Stomach (tissue), 9 donors: ENCODE measurements around the gene ATXN7L2. TPM values are rescaled to one million over a fixed set of nuclear protein-coding genes. Genes with fewer than 3 reads are reported as not detected.

ENCODE experiments used
- DNase-seq, 2 donors: peaks; one replicate each; pipeline versions ENCODE4 v3.0.0 to v3.0.0-alpha.2; 2013 to 2019
- H3K27ac ChIP-seq, 5 donors: fragments of 200-600 bp in 4 of 5; sonication (generic) in 4 of 5; one replicate each; pipeline ENCODE4 v1.5.1; 2013 to 2019; ENCODE audit warnings: mild to moderate bottlenecking in 1 of 5, moderate library complexity in 1 of 5
- H3K27me3 ChIP-seq, 3 donors: fragments of 200-600 bp; sonication (generic); one replicate each; pipeline ENCODE4 v1.5.1; 2017 to 2019; ENCODE audit warnings: mixed run types in 1 of 3
- H3K36me3 ChIP-seq, 4 donors: fragments of 200-600 bp; sonication (generic); 1 replicate in 3 of 4; 2 replicates in 1 of 4; pipeline ENCODE4 v1.5.1; 2016 to 2019
- H3K4me1 ChIP-seq, 4 donors: fragments of 200-600 bp; sonication (generic); one replicate each; pipeline ENCODE4 v1.5.1; 2016 to 2019
- H3K4me3 ChIP-seq, 4 donors: fragments of 200-600 bp; sonication (generic) in 3 of 4; one replicate each; pipeline ENCODE4 v1.5.1; 2016 to 2019; ENCODE audit warnings: mild to moderate bottlenecking in 1 of 4
- H3K9me3 ChIP-seq, 4 donors: fragments of 200-600 bp; sonication (generic); one replicate each; pipeline ENCODE4 v1.5.1; 2016 to 2019
- EP300 ChIP-seq: sonication (generic); formaldehyde crosslinking; IDR thresholded peaks from one replicate; pipeline ENCODE4 v1.6.1; 2017; ENCODE audit warnings: antibody characterized with exemption
- POLR2A ChIP-seq, 4 donors: fragments of 450-650 bp; IDR thresholded peaks; one replicate each; pipeline ENCODE4 v1.6.1; 2016; ENCODE audit warnings: antibody characterized with exemption in 4 of 4, control low read depth in 2 of 4, mild to moderate bottlenecking in 1 of 4, moderate library complexity in 1 of 4
- POLR2AphosphoS5 ChIP-seq, 3 donors: sonication (generic); formaldehyde crosslinking; IDR thresholded peaks; one replicate each; pipeline ENCODE4 v1.6.1; 2016; ENCODE audit warnings: antibody characterized with exemption in 3 of 3
- WGBS, 5 donors: extraction: QIAGEN DNeasy Blood & Tissue Kit in 3 of 5; methylation state at CpG; one replicate each; pipeline versions ENCODE4 v1.1.5 to v1.1.7; 2013 to 2018; 5-methylcytosine and 5-hydroxymethylcytosine counted together
- intact Hi-C: fragments of 100-400 bp; cut with DNase I; formaldehyde crosslinking; loops from one replicate; pipeline ENCODE4 v1.15.1; 2023; ENCODE audit warnings: low total_unique reads
- polyA plus RNA-seq, 3 donors: library from polyadenylated mRNA; stranded (reverse); fragments of 200-250 nt; gene quantifications; one replicate each; pipeline ENCODE4 v1.2.3, GENCODE V29; 2013
- total RNA-seq, 5 donors: library from RNA; depleted of rRNA; stranded (reverse); fragments of >200 nt; gene quantifications; one replicate each; pipeline versions ENCODE4 v1.1.0 to v1.2.3, GENCODE V29; 2014 to 2016
- TF ChIP-seq, protein P1 (sequence below), 7 experiments: fragments of 450-650 bp in 4 of 7; fragments of 200-600 bp in 3 of 7; sonication (generic) in 3 of 7; IDR thresholded peaks; one replicate each; pipeline ENCODE4 v1.5.1; 2016 to 2019; ENCODE audit warnings: antibody characterized with exemption in 7 of 7, control low read depth in 2 of 7, mild to moderate bottlenecking in 1 of 7
- donor health status: healthy with polysubstance abuse.
- donor health status: Bipolar disorder and iron deficiency.
- donor health status: healthy.

Gene ATXN7L2
- total and polyA plus RNA-seq, 8 donors: 0.29 to 6.3 (median 4.0) TPM; not detected in 1

DNA sequence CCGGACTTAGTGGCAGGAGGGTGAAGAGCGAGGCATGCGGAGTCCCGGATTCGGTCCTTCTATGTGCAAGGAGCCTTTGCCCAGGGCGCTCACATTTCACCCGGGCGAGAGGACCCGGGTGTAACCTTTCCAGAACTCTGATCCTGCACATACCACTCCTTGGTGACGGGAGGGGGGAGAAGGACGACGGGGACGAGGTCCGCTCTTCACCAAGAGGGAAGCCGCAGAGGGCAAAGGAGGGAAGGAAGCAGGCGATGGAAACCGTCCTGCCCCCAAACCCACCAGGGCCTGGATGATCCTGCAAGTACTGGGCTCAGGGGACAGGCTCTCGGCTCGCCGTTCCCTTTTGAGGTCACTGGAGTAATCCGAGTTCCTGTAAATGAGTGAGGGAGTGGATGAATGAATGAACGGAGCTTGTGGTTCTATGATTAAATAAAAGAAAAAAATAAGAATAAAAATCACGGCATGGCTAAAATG is 16.4 kb upstream of the ATXN7L2 start:
- no peak for DNase-seq
- WGBS, 5 donors: 14 to 20% (median 15%) methylated on average over 22 to 23 of the region's 23 CpGs
- H3K4me3 ChIP-seq: peak overlapping the region; percentile 58 to 82 (median 72)
- TF ChIP-seq, protein P1, sequence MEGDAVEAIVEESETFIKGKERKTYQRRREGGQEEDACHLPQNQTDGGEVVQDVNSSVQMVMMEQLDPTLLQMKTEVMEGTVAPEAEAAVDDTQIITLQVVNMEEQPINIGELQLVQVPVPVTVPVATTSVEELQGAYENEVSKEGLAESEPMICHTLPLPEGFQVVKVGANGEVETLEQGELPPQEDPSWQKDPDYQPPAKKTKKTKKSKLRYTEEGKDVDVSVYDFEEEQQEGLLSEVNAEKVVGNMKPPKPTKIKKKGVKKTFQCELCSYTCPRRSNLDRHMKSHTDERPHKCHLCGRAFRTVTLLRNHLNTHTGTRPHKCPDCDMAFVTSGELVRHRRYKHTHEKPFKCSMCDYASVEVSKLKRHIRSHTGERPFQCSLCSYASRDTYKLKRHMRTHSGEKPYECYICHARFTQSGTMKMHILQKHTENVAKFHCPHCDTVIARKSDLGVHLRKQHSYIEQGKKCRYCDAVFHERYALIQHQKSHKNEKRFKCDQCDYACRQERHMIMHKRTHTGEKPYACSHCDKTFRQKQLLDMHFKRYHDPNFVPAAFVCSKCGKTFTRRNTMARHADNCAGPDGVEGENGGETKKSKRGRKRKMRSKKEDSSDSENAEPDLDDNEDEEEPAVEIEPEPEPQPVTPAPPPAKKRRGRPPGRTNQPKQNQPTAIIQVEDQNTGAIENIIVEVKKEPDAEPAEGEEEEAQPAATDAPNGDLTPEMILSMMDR (IDR thresholded peaks at IDR 0.05): no peak
- TF ChIP-seq POLR2AphosphoS5 (IDR thresholded peaks at IDR 0.05) (no peak), POLR2A (IDR thresholded peaks at IDR 0.05) (no peak), EP300 (no peak)
- no peaks in the 10 kb centered on the region for H3K9me3 ChIP-seq
- H3K4me1 ChIP-seq: peaks cover 5 to 28% (median 23%) of the 10 kb centered on the region in 4 donors
- intact Hi-C loops: no loop called here
- H3K36me3 ChIP-seq: no peaks in the 10 kb centered on the region
- peak overlapping the region in 3 of 5 donors; percentile 63 to 85 (median 74) for H3K27ac ChIP-seq
- H3K27me3 ChIP-seq: peaks cover 0 to 42% (median 30%) of the 10 kb centered on the region in 3 donors

GRCh38 chr1:109468061-109468460 is 15.6 kb upstream of the ATXN7L2 start:
- DNase-seq: no peak
- no peak overlapping the region for H3K4me3 ChIP-seq
- 80 to 96% (median 86%) methylated on average over 1 of the region's 1 CpG for WGBS, 5 donors
- TF ChIP-seq POLR2A (IDR thresholded peaks at IDR 0.05) (no peak), EP300 (no peak), POLR2AphosphoS5 (IDR thresholded peaks at IDR 0.05) (no peak)
- TF ChIP-seq, protein P1 (IDR thresholded peaks at IDR 0.05): no peak
- H3K27ac ChIP-seq: no peak overlapping the region
- peaks cover 0 to 42% (median 30%) of the 10 kb centered on the region in 3 donors for H3K27me3 ChIP-seq
- peaks cover 5 to 28% (median 23%) of the 10 kb centered on the region in 4 donors for H3K4me1 ChIP-seq
- no peaks in the 10 kb centered on the region for H3K36me3 ChIP-seq
- intact Hi-C loops: no loop called here
- H3K9me3 ChIP-seq: no peaks in the 10 kb centered on the region

GRCh38 chr1:109468903-109469302 is 14.8 kb upstream of the ATXN7L2 start:
- intact Hi-C loops: no loop called here
- Histone ChIP-seq H3K4me3 (no peak overlapping the region), H3K36me3 (no peaks in the 10 kb centered on the region), H3K27ac (no peak overlapping the region), H3K4me1 (peaks cover 5 to 28% (median 23%) of the 10 kb centered on the region in 4 donors), H3K27me3 (peaks cover 0 to 42% (median 30%) of the 10 kb centered on the region in 3 donors), H3K9me3 (no peaks in the 10 kb centered on the region)
- TF ChIP-seq, protein P1 (IDR thresholded peaks at IDR 0.05): no peak
- TF ChIP-seq EP300 (no peak), POLR2A (IDR thresholded peaks at IDR 0.05) (no peak), POLR2AphosphoS5 (IDR thresholded peaks at IDR 0.05) (no peak)
- DNase-seq: no peak
- WGBS, 5 donors: 25 to 38% (median 26%) methylated on average over 2 of the region's 2 CpGs

- Histone ChIP-seq H3K9me3 (no peaks in the 10 kb centered on the region), H3K4me3 (no peak overlapping the region), H3K4me1 (peaks cover 5 to 25% (median 21%) of the 10 kb centered on the region in 4 donors), H3K27ac (no peak overlapping the region), H3K36me3 (peaks cover 0 to 2% (median 0%) of the 10 kb centered on the region in 4 donors), H3K27me3 (peaks cover 0 to 33% (median 24%) of the 10 kb centered on the region in 3 donors)
- no peak for DNase-seq
- WGBS, 5 donors: 49 to 63% (median 59%) methylated on average over 6 of the region's 6 CpGs
- intact Hi-C loops: no loop called here
- TF ChIP-seq EP300 (no peak), POLR2A (IDR thresholded peaks at IDR 0.05) (no peak), POLR2AphosphoS5 (IDR thresholded peaks at IDR 0.05) (no peak)
- TF ChIP-seq, protein P1 (IDR thresholded peaks at IDR 0.05): no peak
Measured at GRCh38 chr1:109470245-109470644, 13.5 kb upstream of the ATXN7L2 start.
